ENCODE results near the gene NRG2.

DNA sequence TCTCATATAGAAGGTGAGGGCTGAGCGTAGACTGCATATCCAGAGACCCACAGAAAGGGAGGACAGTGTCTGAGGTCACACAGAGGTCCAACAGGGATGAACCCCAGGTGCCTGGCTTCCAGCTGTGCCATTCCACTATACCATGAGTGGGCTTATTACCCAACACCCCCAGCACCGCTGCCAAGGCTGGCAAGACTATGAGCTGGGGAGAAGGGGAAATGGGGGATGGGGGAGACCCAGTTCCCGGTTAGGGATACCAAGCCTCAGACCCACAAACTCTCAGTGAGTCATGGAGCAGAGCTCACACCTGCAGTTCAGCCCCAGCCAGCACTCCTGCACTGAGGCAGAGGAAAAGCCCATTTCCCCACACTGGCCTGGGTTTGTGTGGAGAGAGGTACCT, 141.1 kb downstream of the NRG2 start:
- no peak for TF ChIP-seq EP300 (IDR thresholded peaks at IDR 0.05; ENCODE audit: borderline replicate concordance in 1 of 2, low read depth in 2 of 2, low read length in 2 of 2)
- TF ChIP-seq, protein P1, sequence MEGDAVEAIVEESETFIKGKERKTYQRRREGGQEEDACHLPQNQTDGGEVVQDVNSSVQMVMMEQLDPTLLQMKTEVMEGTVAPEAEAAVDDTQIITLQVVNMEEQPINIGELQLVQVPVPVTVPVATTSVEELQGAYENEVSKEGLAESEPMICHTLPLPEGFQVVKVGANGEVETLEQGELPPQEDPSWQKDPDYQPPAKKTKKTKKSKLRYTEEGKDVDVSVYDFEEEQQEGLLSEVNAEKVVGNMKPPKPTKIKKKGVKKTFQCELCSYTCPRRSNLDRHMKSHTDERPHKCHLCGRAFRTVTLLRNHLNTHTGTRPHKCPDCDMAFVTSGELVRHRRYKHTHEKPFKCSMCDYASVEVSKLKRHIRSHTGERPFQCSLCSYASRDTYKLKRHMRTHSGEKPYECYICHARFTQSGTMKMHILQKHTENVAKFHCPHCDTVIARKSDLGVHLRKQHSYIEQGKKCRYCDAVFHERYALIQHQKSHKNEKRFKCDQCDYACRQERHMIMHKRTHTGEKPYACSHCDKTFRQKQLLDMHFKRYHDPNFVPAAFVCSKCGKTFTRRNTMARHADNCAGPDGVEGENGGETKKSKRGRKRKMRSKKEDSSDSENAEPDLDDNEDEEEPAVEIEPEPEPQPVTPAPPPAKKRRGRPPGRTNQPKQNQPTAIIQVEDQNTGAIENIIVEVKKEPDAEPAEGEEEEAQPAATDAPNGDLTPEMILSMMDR (IDR thresholded peaks at IDR 0.05; ENCODE audit: control extremely low read depth in 1 of 3, insufficient read depth in 1 of 3, low read depth in 1 of 3, low read length in 3 of 3) = no peak
- TF ChIP-seq EZH2 (IDR thresholded peaks at IDR 0.05; ENCODE audit: low read depth, low read length, severe bottlenecking) = no peak
- no peak for TF ChIP-seq RNF2 (IDR thresholded peaks at IDR 0.05; ENCODE audit: borderline replicate concordance, low read depth, low read length, missing control alignments, poor library complexity, severe bottlenecking)
- no peak for TF ChIP-seq RAD21 (IDR thresholded peaks at IDR 0.05 in 1 of 2, conservative IDR thresholded peaks at IDR 0.05 in 1 of 2; ENCODE audit: low read depth in 2 of 2, low read length in 2 of 2)
- no peak for TF ChIP-seq RBBP5 (IDR thresholded peaks at IDR 0.05; ENCODE audit: borderline replicate concordance, low read depth, low read length)

All from H1 (cell line).